ENCODE data around the gene SCN10A. TPM values are rescaled to one million over a fixed set of nuclear protein-coding genes. Genes with fewer than 3 reads are reported as not detected.

The SCN10A gene
- total RNA-seq, 2 donors from 2014 or later, result not detected

DNA sequence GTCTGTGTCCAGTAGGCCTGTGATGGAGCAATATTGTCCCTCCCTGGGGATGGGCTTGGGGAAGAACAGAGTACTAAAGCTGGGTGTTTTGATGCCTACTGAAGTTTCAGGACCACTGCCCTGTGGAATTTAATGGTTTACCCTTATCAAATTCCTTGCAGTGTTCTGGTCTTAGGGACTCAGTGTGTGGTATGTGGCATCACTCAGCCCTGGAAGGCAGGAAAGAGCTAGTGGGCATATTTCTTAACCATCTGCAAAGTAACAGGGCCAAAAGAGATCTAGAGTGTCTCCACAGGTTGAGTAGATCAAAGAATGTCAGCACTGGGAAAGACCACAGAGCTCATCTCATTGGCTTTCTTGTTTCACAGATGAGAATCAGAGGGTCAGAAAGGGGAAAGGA, 11.8 kb upstream of the SCN10A start:
- Mint-ChIP-seq H3K27ac (no peak overlapping the region), H3K9me3 (no peaks in the 10 kb centered on the region), H3K27me3 (ENCODE audit: insufficient read depth) (peaks cover 19% of the 10 kb centered on the region), H3K4me3 (no peak overlapping the region), H3K36me3 (ENCODE audit: low read depth) (no peaks in the 10 kb centered on the region), H3K4me1 (no peaks in the 10 kb centered on the region)
- Histone ChIP-seq H3K27ac (ENCODE audit: low read depth, low read length) (no peak overlapping the region), H3K4me1 (ENCODE audit: control insufficient read depth, insufficient read depth, low read length) (no peaks in the 10 kb centered on the region), H3K9ac (ENCODE audit: extremely low read depth, low read length, poor library complexity, severe bottlenecking) (no peak overlapping the region), H3K9me3 (ENCODE audit: control insufficient read depth, low read length) (no peaks in the 10 kb centered on the region), H3K27me3 (ENCODE audit: control insufficient read depth, insufficient read depth, low read length, poor library complexity, severe bottlenecking) (peaks cover 10% of the 10 kb centered on the region), H3K36me3 (ENCODE audit: control insufficient read depth, insufficient read depth, low read length) (no peaks in the 10 kb centered on the region), H3K4me3 (ENCODE audit: low read length) (no peak overlapping the region)
- no peak for DNase-seq
- TF ChIP-seq, protein P1, sequence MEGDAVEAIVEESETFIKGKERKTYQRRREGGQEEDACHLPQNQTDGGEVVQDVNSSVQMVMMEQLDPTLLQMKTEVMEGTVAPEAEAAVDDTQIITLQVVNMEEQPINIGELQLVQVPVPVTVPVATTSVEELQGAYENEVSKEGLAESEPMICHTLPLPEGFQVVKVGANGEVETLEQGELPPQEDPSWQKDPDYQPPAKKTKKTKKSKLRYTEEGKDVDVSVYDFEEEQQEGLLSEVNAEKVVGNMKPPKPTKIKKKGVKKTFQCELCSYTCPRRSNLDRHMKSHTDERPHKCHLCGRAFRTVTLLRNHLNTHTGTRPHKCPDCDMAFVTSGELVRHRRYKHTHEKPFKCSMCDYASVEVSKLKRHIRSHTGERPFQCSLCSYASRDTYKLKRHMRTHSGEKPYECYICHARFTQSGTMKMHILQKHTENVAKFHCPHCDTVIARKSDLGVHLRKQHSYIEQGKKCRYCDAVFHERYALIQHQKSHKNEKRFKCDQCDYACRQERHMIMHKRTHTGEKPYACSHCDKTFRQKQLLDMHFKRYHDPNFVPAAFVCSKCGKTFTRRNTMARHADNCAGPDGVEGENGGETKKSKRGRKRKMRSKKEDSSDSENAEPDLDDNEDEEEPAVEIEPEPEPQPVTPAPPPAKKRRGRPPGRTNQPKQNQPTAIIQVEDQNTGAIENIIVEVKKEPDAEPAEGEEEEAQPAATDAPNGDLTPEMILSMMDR (conservative IDR thresholded peaks at IDR 0.05), result no peak

DNA sequence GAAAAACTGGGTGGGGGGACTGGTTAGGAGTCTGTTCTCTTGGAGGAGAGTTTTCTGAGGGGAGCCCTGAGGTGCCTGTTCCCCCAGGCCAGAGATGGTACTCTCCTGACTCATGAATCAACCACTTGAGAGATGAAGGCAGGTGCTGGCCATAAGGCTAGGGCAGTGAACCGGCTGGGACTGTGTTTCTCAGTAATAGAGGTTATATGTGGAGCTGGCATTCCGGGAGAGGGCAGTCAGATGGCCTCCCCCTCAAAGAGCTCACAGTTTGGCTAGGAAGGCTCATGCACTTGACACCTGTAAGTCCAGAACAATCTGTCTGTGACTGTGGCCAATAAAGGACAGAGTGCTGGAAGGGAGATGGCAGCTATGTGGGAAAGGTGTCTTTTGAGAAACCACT, 10.0 kb upstream of the SCN10A start:
- no peak overlapping the region for H3K9ac ChIP-seq (ENCODE audit: extremely low read depth, low read length, poor library complexity, severe bottlenecking)
- Mint-ChIP-seq H3K9me3 (no peaks in the 10 kb centered on the region), H3K4me1 (no peaks in the 10 kb centered on the region), H3K4me3 (no peak overlapping the region), H3K27me3 (ENCODE audit: insufficient read depth) (peaks cover 25% of the 10 kb centered on the region), H3K27ac (no peak overlapping the region), H3K36me3 (ENCODE audit: low read depth) (no peaks in the 10 kb centered on the region)
- DNase-seq, result no peak
- H3K9me3 ChIP-seq (ENCODE audit: control insufficient read depth, low read length), result no peaks in the 10 kb centered on the region
- no peak overlapping the region for H3K4me3 ChIP-seq (ENCODE audit: low read length)
- no peaks in the 10 kb centered on the region for H3K4me1 ChIP-seq (ENCODE audit: control insufficient read depth, insufficient read depth, low read length)
- H3K27ac ChIP-seq (ENCODE audit: low read depth, low read length), result no peak overlapping the region
- WGBS, 2 experiments (ENCODE audit: insufficient coverage in 1 of 2, insufficient read length in 1 of 2), result 89 to 90% methylated on average over 2 of the region's 2 CpGs
- no peaks in the 10 kb centered on the region for H3K36me3 ChIP-seq (ENCODE audit: control insufficient read depth, insufficient read depth, low read length)
- H3K27me3 ChIP-seq (ENCODE audit: control insufficient read depth, insufficient read depth, low read length, poor library complexity, severe bottlenecking), result peaks cover 17% of the 10 kb centered on the region
- TF ChIP-seq, protein P1 (conservative IDR thresholded peaks at IDR 0.05), result no peak

DNA sequence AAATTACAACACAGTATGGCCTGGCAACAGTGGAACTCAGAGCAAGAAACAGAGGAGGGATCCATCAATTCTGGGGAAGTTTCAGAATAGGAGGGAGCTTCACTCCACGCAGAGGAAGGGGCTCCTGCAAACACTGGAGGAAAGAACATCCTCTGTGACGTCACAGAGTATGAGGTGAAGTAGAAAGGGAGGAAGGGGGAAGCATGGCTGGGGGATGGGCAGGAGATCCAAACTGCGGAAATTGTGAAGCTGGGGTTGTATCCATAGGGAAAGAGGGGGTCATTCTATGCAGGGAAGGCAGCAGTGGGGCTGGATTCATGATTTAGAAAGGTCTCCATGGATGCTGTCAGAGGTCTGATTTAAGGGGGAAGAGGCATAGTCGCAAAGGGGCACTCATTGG, 8.3 kb upstream of the SCN10A start:
- H3K36me3 Mint-ChIP-seq (ENCODE audit: low read depth), result no peaks in the 10 kb centered on the region
- 82 to 98% methylated on average over 4 of the region's 4 CpGs for WGBS, 2 experiments (ENCODE audit: insufficient coverage in 1 of 2, insufficient read length in 1 of 2)
- H3K4me1 Mint-ChIP-seq, result no peaks in the 10 kb centered on the region
- no peaks in the 10 kb centered on the region for H3K9me3 Mint-ChIP-seq
- no peak overlapping the region for H3K4me3 Mint-ChIP-seq
- Histone ChIP-seq H3K4me1 (ENCODE audit: control insufficient read depth, insufficient read depth, low read length) (no peaks in the 10 kb centered on the region), H3K4me3 (ENCODE audit: low read length) (no peak overlapping the region), H3K9ac (ENCODE audit: extremely low read depth, low read length, poor library complexity, severe bottlenecking) (no peak overlapping the region), H3K27me3 (ENCODE audit: control insufficient read depth, insufficient read depth, low read length, poor library complexity, severe bottlenecking) (peaks cover 17% of the 10 kb centered on the region), H3K27ac (ENCODE audit: low read depth, low read length) (no peak overlapping the region), H3K9me3 (ENCODE audit: control insufficient read depth, low read length) (no peaks in the 10 kb centered on the region), H3K36me3 (ENCODE audit: control insufficient read depth, insufficient read depth, low read length) (no peaks in the 10 kb centered on the region)
- H3K27ac Mint-ChIP-seq, result no peak overlapping the region
- TF ChIP-seq, protein P1 (conservative IDR thresholded peaks at IDR 0.05), result no peak
- H3K27me3 Mint-ChIP-seq (ENCODE audit: insufficient read depth), result peaks cover 25% of the 10 kb centered on the region
- DNase-seq, result no peak

Measured in endodermal cell (in vitro differentiated cells).